ENCODE results near the gene FASTKD3.

GRCh38 chr5:7816535-7816901, 52.3 kb downstream of the FASTKD3 start:
- TF ChIP-seq POLR2A (IDR thresholded peaks at IDR 0.05; ENCODE audit: low read length) (no peak), GATA1 (IDR thresholded peaks at IDR 0.05; ENCODE audit: low read depth, low read length) (no peak)

All from erythroblast (primary cell).